GM12878 (cell line): ENCODE measurements around the gene PLA2G10. TPM values are rescaled to one million over a fixed set of nuclear protein-coding genes. Genes with fewer than 3 reads are reported as not detected.

Experiments
- ATF7 ChIP-seq: fragments of 450-650 bp; IDR thresholded peaks from 2 replicates; pipeline ENCODE4 v1.6.1; 2016; ENCODE audit warnings: low read depth, mild to moderate bottlenecking
- CEBPZ ChIP-seq: fragments of 150-350 bp; IDR thresholded peaks from 2 replicates; pipeline ENCODE4 v1.6.1; 2016; ENCODE audit warnings: low read depth, low read length
- CREB1 ChIP-seq: IDR thresholded peaks from 2 replicates; pipeline ENCODE4 v1.6.1; 2012; ENCODE audit warnings: low read depth, mild to moderate bottlenecking, inconsistent platforms
- E2F4 ChIP-seq: IDR thresholded peaks from 2 replicates; pipeline ENCODE4 v1.6.1; 2012; ENCODE audit warnings: low read depth, low read length, improper control_type of control experiment
- E4F1 ChIP-seq: fragments of 450-650 bp; IDR thresholded peaks from 2 replicates; pipeline ENCODE4 v1.6.1; 2018; ENCODE audit warnings: borderline replicate concordance, mild to moderate bottlenecking; ENCODE audit not compliant: partially characterized antibody
- EP300 ChIP-seq, 2 experiments: fragments of 150-350 bp in 1 of 2; IDR thresholded peaks; 2 replicates each; pipeline ENCODE4 v1.6.1; 2011 to 2012; ENCODE audit warnings: low read depth in 2 of 2, low read length in 2 of 2, borderline replicate concordance in 1 of 2, improper control_type of control experiment in 1 of 2, inconsistent platforms in 1 of 2; ENCODE audit not compliant: control insufficient read depth in 1 of 2
- ESRRA ChIP-seq: IDR thresholded peaks from 2 replicates; pipeline ENCODE4 v1.6.1; 2012; ENCODE audit warnings: mild to moderate bottlenecking, low read length, improper control_type of control experiment
- GABPA ChIP-seq: IDR thresholded peaks from 2 replicates; pipeline ENCODE4 v1.6.1; 2014; ENCODE audit warnings: antibody characterized with exemption, low read depth, mild to moderate bottlenecking, inconsistent platforms
- HDAC2 ChIP-seq: fragments of 200-600 bp; sonication (generic); IDR thresholded peaks from 2 replicates; pipeline ENCODE4 v1.6.1; 2017
- MEF2A ChIP-seq: IDR thresholded peaks from 2 replicates; pipeline ENCODE4 v1.6.1; 2011; ENCODE audit warnings: low read depth, mild to moderate bottlenecking, low read length, moderate library complexity; ENCODE audit not compliant: insufficient read depth
- NFIC ChIP-seq: IDR thresholded peaks from 2 replicates; pipeline ENCODE4 v1.6.1; 2012; ENCODE audit warnings: low read depth, mild to moderate bottlenecking, inconsistent platforms, low read length, moderate library complexity
- NKRF ChIP-seq: fragments of 450-650 bp; conservative IDR thresholded peaks from 2 replicates; pipeline ENCODE4 v1.6.1; 2017; ENCODE audit warnings: mild to moderate bottlenecking, moderate library complexity
- NRF1 ChIP-seq: conservative IDR thresholded peaks from 2 replicates; pipeline ENCODE4 v1.6.1; 2011; ENCODE audit warnings: mild to moderate bottlenecking, low read depth, low read length, improper control_type of control experiment
- POLR2A ChIP-seq: IDR thresholded peaks from 2 replicates; pipeline ENCODE4 v1.6.1; 2011; ENCODE audit warnings: low read depth, mild to moderate bottlenecking, low read length
- POLR2AphosphoS5 ChIP-seq: IDR thresholded peaks from 2 replicates; pipeline ENCODE4 v1.6.1; 2011; ENCODE audit warnings: mild to moderate bottlenecking, low read length, inconsistent platforms
- ZNF687 ChIP-seq: fragments of 450-650 bp; IDR thresholded peaks from 2 replicates; pipeline ENCODE4 v1.6.1; 2017; ENCODE audit warnings: mild to moderate bottlenecking, moderate library complexity
- polyA plus RNA-seq, 11 experiments: library from polyadenylated mRNA; depleted of rRNA in 4 of 11; unstranded in 6 of 11; stranded (reverse) in 5 of 11; fragments of >200 nt; fragmentation: Nextera tagmentation in 4 of 11; fragmentation: Illumina TruSeq in 1 of 11; extraction: Ambion mirVana in 4 of 11; extraction: Trizol in 1 of 11; gene quantifications; 1 replicate in 1 of 11; 2 replicates in 10 of 11; pipeline versions ENCODE4 v1.2.1 to v1.2.3, GENCODE V29; 2011 to 2016; ENCODE audit warnings: inconsistent platforms in 2 of 11, missing spikeins in 2 of 11, low read depth in 1 of 11
- total RNA-seq, 4 experiments: library from RNA; depleted of rRNA in 3 of 4; stranded (reverse); fragments of >200 nt in 3 of 4; fragmentation: Illumina TruSeq in 1 of 4; extraction: Trizol in 1 of 4; gene quantifications; 2 replicates each; pipeline versions ENCODE4 v1.2.1 to v1.2.3, GENCODE V29; 2013 to 2021

PLA2G10 gene
- total and polyA plus RNA-seq, 10 of the 15 experiments (the other 5 are each of a cell fraction or from before 2014, with no cell fraction given), result not detected

- TF ChIP-seq ATF7, result 0 out of 2 replicates have a peak, but pooled peaks have one; percentile 8
- TF ChIP-seq EP300 (IDR thresholded peaks at IDR 0.05; ENCODE audit: borderline replicate concordance in 1 of 2, control insufficient read depth in 1 of 2, low read depth in 2 of 2, low read length in 2 of 2), result no peak
- TF ChIP-seq NKRF, result peak; percentile 91
- no peak for TF ChIP-seq NFIC
- TF ChIP-seq CEBPZ, result no peak
- peak; percentile 99 for TF ChIP-seq POLR2A
- 0 out of 2 replicates have a peak, but pooled peaks have one; percentile 50 for TF ChIP-seq MEF2A
- TF ChIP-seq E4F1, result peak; percentile 60
- TF ChIP-seq ESRRA, result no peak
- peak; percentile 89; the same call in 1 of the 2 replicates for TF ChIP-seq CREB1
- TF ChIP-seq POLR2AphosphoS5, result peak; percentile 96
- TF ChIP-seq E2F4, result 0 out of 2 replicates have a peak, but pooled peaks have one; percentile 42
- no peak for TF ChIP-seq HDAC2
- peak; percentile 89 for TF ChIP-seq NRF1
- TF ChIP-seq GABPA, result no peak
- peak; percentile 62; the same call in 1 of the 2 replicates for TF ChIP-seq ZNF687
Observed at GRCh38 chr16:14629919-14630619, 64.0 kb downstream of the PLA2G10 start, which contains the start of gene PARN (continued).
